Loucy (cell line): ENCODE results near the gene NIPA2.

Experiments used
- H2AFZ ChIP-seq: fragments of 200-600 bp; sonication (generic); 2 replicates; pipeline ENCODE4 v1.6.0; 2016; ENCODE audit warnings: antibody characterized with exemption, mild to moderate bottlenecking, low read length, moderate library complexity
- H3F3A ChIP-seq: fragments of 200-600 bp; 2 replicates; pipeline ENCODE4 v1.6.0; 2016; ENCODE audit warnings: antibody characterized with exemption, low read depth, mild to moderate bottlenecking
- H3K27me3 ChIP-seq: fragments of 200-600 bp; sonication (generic); 2 replicates; pipeline ENCODE4 v1.6.1; 2014; ENCODE audit warnings: low read length, mild to moderate bottlenecking; ENCODE audit not compliant: insufficient read depth, poor library complexity, severe bottlenecking
- H3K36me3 ChIP-seq: fragments of 200-600 bp; sonication (generic); 2 replicates; pipeline ENCODE4 v1.6.1; 2016; ENCODE audit warnings: low read length; ENCODE audit not compliant: insufficient read depth
- H3K4me1 ChIP-seq: fragments of 200-600 bp; sonication (generic); 2 replicates; pipeline ENCODE4 v1.5.1; 2014; ENCODE audit warnings: low read length, mild to moderate bottlenecking; ENCODE audit not compliant: insufficient read depth, poor library complexity, severe bottlenecking
- H3K4me2 ChIP-seq: fragments of 200-600 bp; sonication (generic); 2 replicates; pipeline ENCODE4 v1.6.0; 2014; ENCODE audit warnings: antibody characterized with exemption, low read length, low read depth, mild to moderate bottlenecking; ENCODE audit not compliant: poor library complexity, severe bottlenecking
- H3K4me3 ChIP-seq: fragments of 200-600 bp; sonication (generic); 2 replicates; pipeline ENCODE4 v1.5.1; 2014; ENCODE audit warnings: low read length, mild to moderate bottlenecking, mixed read lengths; ENCODE audit not compliant: poor library complexity, severe bottlenecking
- H3K79me2 ChIP-seq: fragments of 200-600 bp; sonication (generic); 2 replicates; pipeline ENCODE4 v1.6.1; 2014; ENCODE audit warnings: low read length; ENCODE audit not compliant: insufficient read depth
- H3K9ac ChIP-seq: fragments of 200-600 bp; sonication (generic); 2 replicates; pipeline ENCODE4 v1.6.0; 2014; ENCODE audit warnings: mild to moderate bottlenecking, low read depth, low read length, moderate library complexity; ENCODE audit not compliant: poor library complexity, severe bottlenecking
- H3K9me2 ChIP-seq: fragments of 200-600 bp; sonication (generic); replicated peaks from 2 replicates; pipeline ENCODE4 v1.6.1; 2016; ENCODE audit warnings: low read depth, low read length, mixed read lengths
- H3K9me3 ChIP-seq: fragments of 200-600 bp; sonication (generic); 2 replicates; pipeline ENCODE4 v1.6.1; 2014; ENCODE audit warnings: mild to moderate bottlenecking, antibody characterized with exemption, low read length, low read depth; ENCODE audit not compliant: insufficient read depth
- H4K20me1 ChIP-seq: fragments of 200-600 bp; sonication (generic); 2 replicates; pipeline ENCODE4 v1.6.0; 2014; ENCODE audit warnings: antibody characterized with exemption, low read length, mild to moderate bottlenecking; ENCODE audit not compliant: insufficient read depth, poor library complexity, severe bottlenecking
- CTCF ChIP-seq: fragments of 200-600 bp; sonication (generic); conservative IDR thresholded peaks from 2 replicates; pipeline ENCODE4 v1.5.1; 2014; ENCODE audit warnings: mild to moderate bottlenecking, antibody characterized with exemption, low read length
- EZH2phosphoT487 ChIP-seq: fragments of 200-600 bp; IDR thresholded peaks from 2 replicates; pipeline ENCODE4 v1.6.1; 2018; ENCODE audit warnings: antibody characterized with exemption, mild to moderate bottlenecking, moderate library complexity, borderline replicate concordance

NIPA2 gene

GRCh38 chr15:22885120-22885519, 46.7 kb downstream of the NIPA2 start:
- H3K4me2 ChIP-seq = no peak overlapping the region
- no peak overlapping the region for H2AFZ ChIP-seq
- no peak overlapping the region for H3K4me3 ChIP-seq
- no peaks in the 10 kb centered on the region for H3K4me1 ChIP-seq
- no peaks in the 10 kb centered on the region for H4K20me1 ChIP-seq
- no peak for TF ChIP-seq EZH2phosphoT487
- no peak for TF ChIP-seq CTCF
- no peaks in the 10 kb centered on the region for H3K9me3 ChIP-seq
- H3K9ac ChIP-seq = no peak overlapping the region
- no peaks in the 10 kb centered on the region for H3F3A ChIP-seq
- H3K36me3 ChIP-seq = no peaks in the 10 kb centered on the region
- H3K27me3 ChIP-seq = no peaks in the 10 kb centered on the region
- H3K79me2 ChIP-seq = no peaks in the 10 kb centered on the region
- no peaks in the 10 kb centered on the region for H3K9me2 ChIP-seq

GRCh38 chr15:22887157-22887951, 48.9 kb downstream of the NIPA2 start:
- Histone ChIP-seq H4K20me1 (no peaks in the 10 kb centered on the region), H3K36me3 (no peaks in the 10 kb centered on the region), H3F3A (no peaks in the 10 kb centered on the region), H3K4me3 (no peak overlapping the region), H2AFZ (no peak overlapping the region), H3K9me2 (no peaks in the 10 kb centered on the region), H3K9me3 (no peaks in the 10 kb centered on the region), H3K79me2 (no peaks in the 10 kb centered on the region), H3K4me1 (no peaks in the 10 kb centered on the region), H3K27me3 (no peaks in the 10 kb centered on the region), H3K4me2 (no peak overlapping the region), H3K9ac (no peak overlapping the region)
- no peak for TF ChIP-seq EZH2phosphoT487
- TF ChIP-seq CTCF = no peak

- H2AFZ ChIP-seq = no peak overlapping the region
- H3K4me3 ChIP-seq = no peak overlapping the region
- H3K9me2 ChIP-seq = no peaks in the 10 kb centered on the region
- H3K36me3 ChIP-seq = no peaks in the 10 kb centered on the region
- no peak overlapping the region for H3K4me2 ChIP-seq
- no peaks in the 10 kb centered on the region for H3K9me3 ChIP-seq
- H3K27me3 ChIP-seq = no peaks in the 10 kb centered on the region
- H3K79me2 ChIP-seq = no peaks in the 10 kb centered on the region
- H3K4me1 ChIP-seq = no peaks in the 10 kb centered on the region
- H3K9ac ChIP-seq = no peak overlapping the region
- TF ChIP-seq EZH2phosphoT487 = no peak
- no peak for TF ChIP-seq CTCF
- no peaks in the 10 kb centered on the region for H3F3A ChIP-seq
- H4K20me1 ChIP-seq = no peaks in the 10 kb centered on the region
Measured at GRCh38 chr15:22888120-22888859, 49.8 kb downstream of the NIPA2 start.
